OCI-LY3 (cell line): ENCODE measurements around the gene DAB1.

Experiments used
- H2AFZ ChIP-seq: fragments of 200-600, 300-600 bp; shearing (Covaris generic); 2 replicates; pipeline ENCODE4 v1.6.0; 2014; ENCODE audit warnings: antibody characterized with exemption, low read depth, low read length
- H3K27ac ChIP-seq: fragments of 200-600, 300-600 bp; sonication (generic); 2 replicates; pipeline ENCODE4 v1.5.1; 2014; ENCODE audit warnings: mild to moderate bottlenecking, low read length, moderate library complexity, mixed read lengths
- H3K27me3 ChIP-seq: fragments of 200-600, 300-600 bp; sonication (generic); 2 replicates; pipeline ENCODE4 v1.6.1; 2014; ENCODE audit warnings: low read depth, low read length, mixed read lengths
- H3K36me3 ChIP-seq: fragments of 200-600, 300-600 bp; sonication (generic); replicated peaks from 2 replicates; pipeline ENCODE3; 2014; ENCODE audit warnings: low read depth, low read length, mixed read lengths
- H3K4me1 ChIP-seq: fragments of 300-600, 200-600 bp; sonication (generic); 2 replicates; pipeline ENCODE4 v1.6.1; 2014; ENCODE audit warnings: low read length, mixed read lengths
- H3K4me2 ChIP-seq: fragments of 200-600, 300-600 bp; sonication (generic); 2 replicates; pipeline ENCODE4 v1.6.1; 2014; ENCODE audit warnings: low read length, mixed read lengths
- H3K4me3 ChIP-seq: fragments of 300-600, 200-600 bp; sonication (generic); 2 replicates; pipeline ENCODE4 v1.5.1; 2014; ENCODE audit warnings: antibody characterized with exemption, mild to moderate bottlenecking, low read length, moderate library complexity
- H3K79me2 ChIP-seq: fragments of 300-600, 200-600 bp; shearing (Covaris generic); 2 replicates; pipeline ENCODE4 v1.6.1; 2014; ENCODE audit warnings: mild to moderate bottlenecking, low read length, mixed read lengths
- H3K9ac ChIP-seq: fragments of 300-600, 200-600 bp; shearing (Covaris generic); 2 replicates; pipeline ENCODE4 v1.6.0; 2014; ENCODE audit warnings: mild to moderate bottlenecking, low read length, moderate library complexity
- H3K9me3 ChIP-seq: fragments of 200-600, 300-600 bp; shearing (Covaris generic); 2 replicates; pipeline ENCODE4 v1.6.1; 2014; ENCODE audit warnings: low read length, mixed read lengths; ENCODE audit not compliant: insufficient read depth
- H4K20me1 ChIP-seq: fragments of 200-600, 300-600 bp; sonication (generic); 2 replicates; pipeline ENCODE4 v1.6.1; 2016; ENCODE audit warnings: low read length, mixed read lengths; ENCODE audit not compliant: insufficient read depth
- CTCF ChIP-seq: fragments of 200-600, 300-600 bp; sonication (generic); IDR thresholded peaks from 2 replicates; pipeline ENCODE4 v1.5.1; 2014; ENCODE audit warnings: antibody characterized with exemption, low read length, low read depth
- EZH2phosphoT487 ChIP-seq: fragments of 200-600 bp; shearing (Covaris generic); IDR thresholded peaks from 2 replicates; pipeline ENCODE4 v1.6.1; 2018; ENCODE audit warnings: antibody characterized with exemption, mixed run types, low read depth

DAB1 gene

GRCh38 chr1:57048856-57049255 is 375.0 kb downstream of the DAB1 start:
- TF ChIP-seq EZH2phosphoT487 (no peak), CTCF (no peak)
- Histone ChIP-seq H3K4me1 (no peaks in the 10 kb centered on the region), H3K27ac (no peak overlapping the region), H3K9ac (no peak overlapping the region), H4K20me1 (no peaks in the 10 kb centered on the region), H2AFZ (no peak overlapping the region), H3K36me3 (no peaks in the 10 kb centered on the region), H3K27me3 (no peaks in the 10 kb centered on the region; the same call in none of the 2 replicates), H3K79me2 (no peaks in the 10 kb centered on the region), H3K9me3 (no peaks in the 10 kb centered on the region), H3K4me3 (no peak overlapping the region), H3K4me2 (no peak overlapping the region)

- H3K9ac ChIP-seq, result no peak overlapping the region
- H3K4me3 ChIP-seq, result no peak overlapping the region
- H3K9me3 ChIP-seq, result no peaks in the 10 kb centered on the region
- no peak overlapping the region for H2AFZ ChIP-seq
- H4K20me1 ChIP-seq, result no peaks in the 10 kb centered on the region
- H3K4me2 ChIP-seq, result no peak overlapping the region
- no peak overlapping the region for H3K27ac ChIP-seq
- H3K4me1 ChIP-seq, result no peaks in the 10 kb centered on the region
- H3K27me3 ChIP-seq, result no peaks in the 10 kb centered on the region; the same call in none of the 2 replicates
- H3K79me2 ChIP-seq, result no peaks in the 10 kb centered on the region
- no peak for TF ChIP-seq EZH2phosphoT487
- TF ChIP-seq CTCF, result no peak
- H3K36me3 ChIP-seq, result no peaks in the 10 kb centered on the region
These were observed 377.4 kb downstream of the DAB1 start for GRCh38 chr1:57046462-57046861.

GRCh38 chr1:57041901-57042300 is 382.0 kb downstream of the DAB1 start:
- H3K27me3 ChIP-seq, result no peaks in the 10 kb centered on the region; the same call in 1 of the 2 replicates
- H3K79me2 ChIP-seq, result no peaks in the 10 kb centered on the region
- H3K4me3 ChIP-seq, result no peak overlapping the region
- TF ChIP-seq EZH2phosphoT487, result no peak
- no peak for TF ChIP-seq CTCF
- no peak overlapping the region for H3K9ac ChIP-seq
- no peaks in the 10 kb centered on the region for H3K9me3 ChIP-seq
- H3K4me2 ChIP-seq, result no peak overlapping the region
- no peaks in the 10 kb centered on the region for H3K4me1 ChIP-seq
- H3K27ac ChIP-seq, result no peak overlapping the region
- no peaks in the 10 kb centered on the region for H3K36me3 ChIP-seq
- H2AFZ ChIP-seq, result no peak overlapping the region
- H4K20me1 ChIP-seq, result no peaks in the 10 kb centered on the region

- TF ChIP-seq CTCF (no peak), EZH2phosphoT487 (no peak)
- Histone ChIP-seq H3K4me1 (no peaks in the 10 kb centered on the region), H3K4me3 (no peak overlapping the region), H3K9ac (no peak overlapping the region), H3K9me3 (no peaks in the 10 kb centered on the region), H2AFZ (no peak overlapping the region), H3K27ac (no peak overlapping the region), H3K27me3 (no peaks in the 10 kb centered on the region), H3K79me2 (no peaks in the 10 kb centered on the region), H3K4me2 (no peak overlapping the region), H3K36me3 (no peaks in the 10 kb centered on the region), H4K20me1 (no peaks in the 10 kb centered on the region)
These were observed 383.0 kb downstream of the DAB1 start for GRCh38 chr1:57040811-57041210.
